H1 (cell line): Measurements from ENCODE around the gene ZNF132. TPM values are rescaled to one million over a fixed set of nuclear protein-coding genes. Genes with fewer than 3 reads are reported as not detected.

Experiments
- CTCF ChIA-PET: fragments of 300-600 bp; sonication (Branson Sonifier 250); formaldehyde crosslinking; loops from one replicate; lab custom pipeline; 2021; ENCODE audit not compliant: partially characterized antibody; lab: Charles Lee
- POLR2A ChIA-PET: fragments of 300-600 bp; sonication (Branson Sonifier 250); formaldehyde crosslinking; loops from one replicate; lab custom pipeline; 2021; ENCODE audit warnings: inconsistent platforms; ENCODE audit not compliant: partially characterized antibody; lab: Charles Lee
- DNase-seq, 2 experiments: peaks; one replicate each; pipeline versions ENCODE4 v3.0.0 to v3.0.0-alpha.2; 2010 to 2022; ENCODE audit warnings: low spot score in 2 of 2, low read depth in 1 of 2, mixed read lengths in 1 of 2
- FAIRE-seq: peaks from 2 replicates; lab custom pipeline; 2011; peaks lifted over from hg19 to GRCh38; lab: Jason Lieb, UNC
- H2AFZ ChIP-seq: 2 replicates; pipeline ENCODE4 v1.8.1; 2012; ENCODE audit warnings: low read length, inconsistent platforms
- H2AK5ac ChIP-seq: 2 replicates; pipeline ENCODE4 v1.6.1; 2013; ENCODE audit warnings: low read depth, low read length
- H2BK120ac ChIP-seq: replicated peaks from 2 replicates; pipeline ENCODE3; 2013; ENCODE audit warnings: low read depth, low read length, inconsistent platforms
- H2BK12ac ChIP-seq: 2 replicates; pipeline ENCODE4 v1.6.1; 2013; ENCODE audit warnings: low read depth, low read length
- H2BK15ac ChIP-seq: 2 replicates; pipeline ENCODE4 v1.6.1; 2013; ENCODE audit warnings: low read length
- H2BK20ac ChIP-seq: 2 replicates; pipeline ENCODE4 v1.6.1; 2013; ENCODE audit warnings: low read length
- H2BK5ac ChIP-seq: 2 replicates; pipeline ENCODE4 v1.6.1; 2013; ENCODE audit warnings: low read depth, low read length
- H3K14ac ChIP-seq: 2 replicates; pipeline ENCODE4 v1.6.1; 2013; ENCODE audit warnings: inconsistent platforms; ENCODE audit not compliant: insufficient read length
- H3K18ac ChIP-seq: 2 replicates; pipeline ENCODE4 v1.6.1; 2013; ENCODE audit warnings: low read length; ENCODE audit errors: extremely low read depth
- H3K23ac ChIP-seq: 2 replicates; pipeline ENCODE4 v1.6.1; 2013; ENCODE audit warnings: inconsistent platforms; ENCODE audit not compliant: insufficient read length
- H3K23me2 ChIP-seq: 2 replicates; pipeline ENCODE4 v1.6.1; 2013; ENCODE audit warnings: low read depth, low read length
- H3K27ac ChIP-seq: 2 replicates; pipeline ENCODE4 v1.6.1; 2011; ENCODE audit warnings: low read depth, low read length, inconsistent platforms
- H3K27me3 ChIP-seq, 4 experiments: replicated peaks in 1 of 4; 1 replicate in 1 of 4; 2 replicates in 3 of 4; pipeline versions ENCODE4 v1.6.1 to v1.8.1; 2011 to 2013; ENCODE audit warnings: low read length in 3 of 4, mild to moderate bottlenecking in 3 of 4, inconsistent platforms in 2 of 4, mixed read lengths in 2 of 4, moderate library complexity in 1 of 4; ENCODE audit not compliant: control insufficient read depth in 3 of 4, insufficient read depth in 3 of 4; ENCODE audit errors: extremely low read depth in 1 of 4
- H3K36me3 ChIP-seq, 4 experiments: 2 replicates each; pipeline versions ENCODE4 v1.6.1 to v1.8.1; 2011 to 2013; ENCODE audit warnings: mild to moderate bottlenecking in 4 of 4, low read length in 3 of 4, moderate library complexity in 2 of 4, control low read depth in 1 of 4, inconsistent platforms in 1 of 4; ENCODE audit not compliant: insufficient read depth in 4 of 4, control insufficient read depth in 2 of 4
- H3K4ac ChIP-seq: replicated peaks from 2 replicates; pipeline ENCODE3; 2013; ENCODE audit warnings: low read length, low read depth, mixed read lengths, inconsistent platforms; ENCODE audit not compliant: insufficient read length
- H3K4me1 ChIP-seq, 4 experiments: replicated peaks in 1 of 4; 1 replicate in 1 of 4; 2 replicates in 3 of 4; pipeline versions ENCODE4 v1.6.1 to v1.8.1; 2011 to 2013; ENCODE audit warnings: low read length in 3 of 4, inconsistent platforms in 2 of 4, mixed read lengths in 1 of 4; ENCODE audit not compliant: insufficient read depth in 4 of 4, control insufficient read depth in 3 of 4
- H3K4me2 ChIP-seq, 2 experiments: 2 replicates each; pipeline versions ENCODE4 v1.6.1 to v1.8.1; 2011 to 2013; ENCODE audit warnings: low read depth in 2 of 2, low read length in 2 of 2, control low read depth in 1 of 2, inconsistent platforms in 1 of 2, mild to moderate bottlenecking in 1 of 2; ENCODE audit not compliant: insufficient read depth in 1 of 2
- H3K4me3 ChIP-seq, 4 experiments: fragments of 200-600, 300-600 bp in 1 of 4; sonication (generic), shearing (Covaris generic), sonication (Bioruptor Twin) in 1 of 4; 2 replicates each; pipeline versions ENCODE4 v1.5.1 to v1.8.1; 2011 to 2016; ENCODE audit warnings: low read length in 4 of 4, low read depth in 3 of 4, control low read depth in 2 of 4, inconsistent platforms in 2 of 4, mild to moderate bottlenecking in 2 of 4, mixed read lengths in 1 of 4, moderate library complexity in 1 of 4; ENCODE audit not compliant: insufficient read depth in 2 of 4; ENCODE audit errors: extremely low read depth in 1 of 4
- H3K56ac ChIP-seq: replicated peaks from 2 replicates; pipeline ENCODE3; 2013; ENCODE audit warnings: low read depth, mild to moderate bottlenecking, mixed read lengths, low read length, inconsistent platforms; ENCODE audit not compliant: insufficient read length
- H3K79me1 ChIP-seq: 2 replicates; pipeline ENCODE4 v1.6.1; 2013; ENCODE audit warnings: low read depth, low read length, control low read depth
- H3K79me2 ChIP-seq, 2 experiments: 2 replicates each; pipeline versions ENCODE4 v1.6.1 to v1.8.1; 2012 to 2013; ENCODE audit warnings: low read length in 2 of 2, mild to moderate bottlenecking in 2 of 2, inconsistent platforms in 1 of 2; ENCODE audit not compliant: insufficient read depth in 2 of 2, control insufficient read depth in 1 of 2
- H3K9ac ChIP-seq, 4 experiments: replicated peaks in 1 of 4; 1 replicate in 1 of 4; 2 replicates in 3 of 4; pipeline versions ENCODE4 v1.6.1 to v1.8.1; 2011 to 2013; ENCODE audit warnings: low read depth in 3 of 4, low read length in 3 of 4, control low read depth in 2 of 4, mild to moderate bottlenecking in 2 of 4, moderate library complexity in 2 of 4, inconsistent platforms in 1 of 4; ENCODE audit errors: extremely low read depth in 1 of 4
- H3K9me3 ChIP-seq, 2 experiments: 2 replicates each; pipeline versions ENCODE4 v1.6.1 to v1.8.1; 2012 to 2013; ENCODE audit warnings: mild to moderate bottlenecking in 2 of 2, moderate library complexity in 2 of 2, control low read depth in 1 of 2, inconsistent platforms in 1 of 2, low read depth in 1 of 2, low read length in 1 of 2, mixed read lengths in 1 of 2; ENCODE audit not compliant: insufficient read depth in 2 of 2
- H4K20me1 ChIP-seq, 2 experiments: replicated peaks in 1 of 2; 2 replicates each; pipeline versions ENCODE3 to v1.8.1; 2011 to 2013; ENCODE audit warnings: inconsistent platforms in 2 of 2, low read length in 2 of 2, mild to moderate bottlenecking in 1 of 2; ENCODE audit not compliant: insufficient read depth in 2 of 2, control insufficient read depth in 1 of 2
- H4K5ac ChIP-seq: 2 replicates; pipeline ENCODE4 v1.6.1; 2013; ENCODE audit warnings: low read length, low read depth, mixed read lengths, inconsistent platforms; ENCODE audit not compliant: insufficient read length
- H4K8ac ChIP-seq: 2 replicates; pipeline ENCODE4 v1.8.0; 2013; ENCODE audit warnings: mild to moderate bottlenecking, moderate library complexity, low read length, inconsistent platforms; ENCODE audit not compliant: insufficient read depth; ENCODE audit errors: extremely low read depth
- H4K91ac ChIP-seq: replicated peaks from 2 replicates; pipeline ENCODE3; 2013; ENCODE audit warnings: low read length, mixed read lengths, inconsistent platforms; ENCODE audit not compliant: insufficient read length
- ASH2L ChIP-seq: fragments of 200-600, 300-600 bp; sonication (generic); IDR thresholded peaks from one replicate; pipeline ENCODE4 v1.7.1; 2017; ENCODE audit warnings: low read length
- CBX5 ChIP-seq: fragments of 300-800, 300-1000 bp; sonication (generic); IDR thresholded peaks from 2 replicates; pipeline ENCODE4 v1.7.1; 2016; ENCODE audit warnings: antibody characterized with exemption, low read length, low read depth
- CHD2 ChIP-seq: IDR thresholded peaks from 2 replicates; pipeline ENCODE4 v1.6.1; 2012; ENCODE audit warnings: low read length, improper control_type of control experiment
- CTCF ChIP-seq, 3 experiments: IDR thresholded peaks; 1 replicate in 2 of 3; 2 replicates in 1 of 3; pipeline versions ENCODE4 v1.5.1 to v1.6.1; 2011; ENCODE audit warnings: low read length in 3 of 3, mild to moderate bottlenecking in 3 of 3, inconsistent platforms in 2 of 3, low read depth in 1 of 3, moderate library complexity in 1 of 3; ENCODE audit not compliant: insufficient read depth in 1 of 3; ENCODE audit errors: control extremely low read depth in 1 of 3
- EGR1 ChIP-seq: IDR thresholded peaks from 2 replicates; pipeline ENCODE4 v1.6.1; 2011; ENCODE audit warnings: low read depth, low read length, borderline replicate concordance
- FOSL1 ChIP-seq: IDR thresholded peaks from 2 replicates; pipeline ENCODE4 v1.6.1; 2011; ENCODE audit warnings: mild to moderate bottlenecking, low read depth, low read length, moderate library complexity; ENCODE audit not compliant: insufficient read depth
- MAX ChIP-seq: IDR thresholded peaks from 2 replicates; pipeline ENCODE4 v1.6.1; 2012; ENCODE audit warnings: inconsistent platforms
- RAD21 ChIP-seq, 2 experiments: IDR thresholded peaks in 1 of 2; conservative IDR thresholded peaks in 1 of 2; 2 replicates each; pipeline ENCODE4 v1.6.1; 2011; ENCODE audit warnings: low read depth in 2 of 2, low read length in 2 of 2, improper control_type of control experiment in 1 of 2, inconsistent platforms in 1 of 2, mild to moderate bottlenecking in 1 of 2, moderate library complexity in 1 of 2
- SIRT6 ChIP-seq: IDR thresholded peaks from one replicate; pipeline ENCODE4 v1.7.1; 2012; ENCODE audit warnings: low read length, inconsistent platforms
- TBP ChIP-seq: IDR thresholded peaks from 2 replicates; pipeline ENCODE4 v1.6.1; 2011; ENCODE audit warnings: low read depth, low read length, improper control_type of control experiment
- WGBS, 2 experiments: shearing (Covaris generic) in 1 of 2; methylation state at CpG; one replicate each; pipeline versions ENCODE4 v1.1.6 to v1.1.7; 2013 to 2015; ENCODE audit warnings: low lambda C conversion rate in 2 of 2, mixed read lengths in 2 of 2, inconsistent platforms in 1 of 2, low coverage in 1 of 2, missing lambda C conversion rate in 1 of 2; ENCODE audit not compliant: insufficient replicate concordance in 2 of 2, insufficient coverage in 1 of 2, insufficient read length in 1 of 2; ENCODE audit errors: extremely low coverage in 1 of 2, missing lambda C conversion rate in 1 of 2; 5-methylcytosine and 5-hydroxymethylcytosine counted together
- polyA plus RNA-seq, 7 experiments: library from polyadenylated mRNA; depleted of rRNA in 3 of 7; stranded (reverse) in 5 of 7; unstranded in 2 of 7; fragments of >200 nt in 5 of 7; fragments of 200-250 nt in 2 of 7; gene quantifications; 1 replicate in 5 of 7; 2 replicates in 1 of 7; 4 replicates in 1 of 7; pipeline versions ENCODE4 v1.2.1 to v1.2.3, GENCODE V29; 2011 to 2013; ENCODE audit warnings: missing spikeins in 2 of 7, mixed read lengths in 2 of 7
- total RNA-seq: library from RNA; stranded (reverse); fragmentation: NEBNext Ultra II Directional; extraction: Animal tissue kit (Norgen Biotek cat#: 25700); gene quantifications from 2 replicates; pipeline ENCODE4 v1.2.1, GENCODE V29; 2021

Gene ZNF132
- total and polyA plus RNA-seq, 2 of the 8 experiments (the other 6 are each of a cell fraction or from before 2014, with no cell fraction given): 0.89 to 1.9 TPM

GRCh38 chr19:58468216-58468839 lies 28.4 kb upstream of the ZNF132 start:
- Histone ChIP-seq H2BK20ac (no peak overlapping the region), H3K4me2 (peak overlapping the region; percentile 42 to 54; a peak in 2 of 4 replicates), H4K5ac (no peak overlapping the region), H3K79me2 (no peaks in the 10 kb centered on the region), H2BK15ac (no peak overlapping the region), H2AK5ac (no peak overlapping the region), H2BK5ac (no peak overlapping the region), H3K23me2 (peaks cover 8% of the 10 kb centered on the region; the same call in 1 of the 2 replicates), H3K27ac (no peak overlapping the region), H3K23ac (no peak overlapping the region), H3K4me3 (peak overlapping the region in 1 of 4 experiments; percentile 6; a peak in 1 of 8 replicates), H3K79me1 (peaks cover 6% of the 10 kb centered on the region; the same call in 1 of the 2 replicates), H4K8ac (peak overlapping the region; percentile 51; the same call in 1 of the 2 replicates), H3K14ac (no peak overlapping the region), H2BK120ac (no peak overlapping the region), H3K27me3 (no peaks in the 10 kb centered on the region), H2BK12ac (no peak overlapping the region), H3K36me3 (peaks cover 2 to 7% (median 4%) of the 10 kb centered on the region in 4 experiments; a peak in 5 of 8 replicates), H4K91ac (no peak overlapping the region), H3K9me3 (no peaks in the 10 kb centered on the region), H3K18ac (no peak overlapping the region), H2AFZ (no peak overlapping the region), H3K9ac (no peak overlapping the region; a peak in 1 of 7 replicates), H3K4me1 (no peaks in the 10 kb centered on the region), H3K56ac (no peak overlapping the region), H3K4ac (no peak overlapping the region), H4K20me1 (peaks cover 3 to 12% of the 10 kb centered on the region in 2 experiments)
- FAIRE-seq (no peak), DNase-seq (no peak)
- ChIA-PET POLR2A (interaction anchor here (1.3 to 1.7 kb wide), 2 partner anchors 8 to 73 kb away, joined by 4 to 7 read pairs; partner anchors contain the start of gene RNF225), CTCF (interaction anchor here (1.4 to 1.6 kb wide), 2 partner anchors 10 to 51 kb away, joined by 3 to 4 read pairs; no protein-coding TSS in a partner anchor)
- 83% methylated on average over 5 of the region's 5 CpGs; no CpG with 5 or more reads in 1 of the 2 experiments for WGBS, 2 experiments
- TF ChIP-seq MAX: no peak
- no peak for TF ChIP-seq CTCF (IDR thresholded peaks at IDR 0.05; ENCODE audit: control extremely low read depth in 1 of 3, insufficient read depth in 1 of 3, low read depth in 1 of 3, low read length in 3 of 3)
- TF ChIP-seq TBP: no peak
- no peak for TF ChIP-seq CBX5
- no peak for TF ChIP-seq ASH2L
- no peak for TF ChIP-seq SIRT6
- TF ChIP-seq FOSL1: no peak
- no peak for TF ChIP-seq RAD21 (IDR thresholded peaks at IDR 0.05 in 1 of 2, conservative IDR thresholded peaks at IDR 0.05 in 1 of 2; ENCODE audit: low read depth in 2 of 2, low read length in 2 of 2)
- no peak for TF ChIP-seq CHD2
- no peak for TF ChIP-seq EGR1
